ENCODE measurements around the gene RGS5. TPM values are rescaled to one million over a fixed set of nuclear protein-coding genes. Genes with fewer than 3 reads are reported as not detected.

Gene RGS5
- total and polyA plus RNA-seq, 2 donors (not counting 3 experiments of a cell fraction or from before 2014, with no cell fraction given): 287 to 770 TPM

DNA sequence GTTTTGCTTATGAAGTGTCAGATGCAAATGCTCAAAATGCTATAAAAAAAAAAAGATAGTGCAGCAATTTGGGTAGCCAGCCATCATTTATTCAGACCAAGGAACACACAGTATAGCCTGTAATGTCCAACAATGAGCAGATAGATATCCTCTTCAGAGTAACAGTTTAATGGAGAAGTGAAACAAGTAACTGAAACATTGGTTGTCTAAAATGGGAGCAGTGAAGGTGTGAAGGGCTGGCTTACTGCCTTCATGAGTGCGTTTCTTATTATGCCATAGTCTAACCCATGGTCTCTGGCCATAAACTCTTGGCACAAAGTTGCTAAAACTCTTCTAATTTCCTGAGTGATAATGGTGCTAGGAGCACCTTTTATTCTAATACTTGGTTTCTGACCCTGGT, 11.4 kb downstream of the RGS5 start:
- DNase-seq (ENCODE audit: low read depth, low spot score) (no peak), FAIRE-seq (no peak)
- intact Hi-C loops (cut with micrococcal nuclease): no loop called here
- Histone ChIP-seq H3K79me2 (ENCODE audit: control insufficient read depth, insufficient read depth, low read length) (peaks cover 77% of the 10 kb centered on the region), H3K4me1 (ENCODE audit: control insufficient read depth, extremely low read depth, insufficient read depth, low read length) (peaks cover 19% of the 10 kb centered on the region), H3K9me1 (replicated peaks; ENCODE audit: control insufficient read depth, extremely low read depth, insufficient read depth, low read length) (no peaks in the 10 kb centered on the region), H3K4me3 (replicated peaks in 1 of 3; ENCODE audit: insufficient read depth in 1 of 3, low read depth in 1 of 3, low read length in 3 of 3) (no peak overlapping the region), H3K4me2 (ENCODE audit: insufficient read depth, low read length) (no peak overlapping the region), H3K27me3 (ENCODE audit: control insufficient read depth in 2 of 2, insufficient read depth in 2 of 2, low read length in 2 of 2) (no peaks in the 10 kb centered on the region), H3K9ac (replicated peaks; ENCODE audit: extremely low read depth, insufficient read depth, low read length) (no peak overlapping the region), H3K36me3 (ENCODE audit: control insufficient read depth in 2 of 2, extremely low read depth in 1 of 2, insufficient read depth in 2 of 2, low read length in 2 of 2) (peaks cover 0 to 4% of the 10 kb centered on the region in 2 experiments), H3K9me3 (replicated peaks; ENCODE audit: control insufficient read depth, insufficient read depth, low read length) (no peaks in the 10 kb centered on the region), H3K27ac (ENCODE audit: insufficient read depth, low read depth, low read length) (no peak overlapping the region), H4K20me1 (replicated peaks; ENCODE audit: control insufficient read depth, extremely low read depth, insufficient read depth, low read length) (no peaks in the 10 kb centered on the region), H2AFZ (ENCODE audit: low read depth, low read length) (no peak overlapping the region)
- dilution Hi-C loops (cut with MboI; ENCODE audit: extremely low pct_ligation_motif_present, low sequenced_read_pairs): loop anchor here (25.0 kb wide), 1 partner anchor 304 kb away; no protein-coding TSS in a partner anchor
- no TSS peak for BruUV-seq (replicated peaks)
- TF ChIP-seq POLR2A (IDR thresholded peaks at IDR 0.05; ENCODE audit: low read depth, low read length): no peak
- TF ChIP-seq, protein P1, sequence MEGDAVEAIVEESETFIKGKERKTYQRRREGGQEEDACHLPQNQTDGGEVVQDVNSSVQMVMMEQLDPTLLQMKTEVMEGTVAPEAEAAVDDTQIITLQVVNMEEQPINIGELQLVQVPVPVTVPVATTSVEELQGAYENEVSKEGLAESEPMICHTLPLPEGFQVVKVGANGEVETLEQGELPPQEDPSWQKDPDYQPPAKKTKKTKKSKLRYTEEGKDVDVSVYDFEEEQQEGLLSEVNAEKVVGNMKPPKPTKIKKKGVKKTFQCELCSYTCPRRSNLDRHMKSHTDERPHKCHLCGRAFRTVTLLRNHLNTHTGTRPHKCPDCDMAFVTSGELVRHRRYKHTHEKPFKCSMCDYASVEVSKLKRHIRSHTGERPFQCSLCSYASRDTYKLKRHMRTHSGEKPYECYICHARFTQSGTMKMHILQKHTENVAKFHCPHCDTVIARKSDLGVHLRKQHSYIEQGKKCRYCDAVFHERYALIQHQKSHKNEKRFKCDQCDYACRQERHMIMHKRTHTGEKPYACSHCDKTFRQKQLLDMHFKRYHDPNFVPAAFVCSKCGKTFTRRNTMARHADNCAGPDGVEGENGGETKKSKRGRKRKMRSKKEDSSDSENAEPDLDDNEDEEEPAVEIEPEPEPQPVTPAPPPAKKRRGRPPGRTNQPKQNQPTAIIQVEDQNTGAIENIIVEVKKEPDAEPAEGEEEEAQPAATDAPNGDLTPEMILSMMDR (IDR thresholded peaks at IDR 0.05; ENCODE audit: extremely low read depth in 1 of 2, insufficient read depth in 1 of 2, low read depth in 1 of 2, low read length in 2 of 2): no peak
- TF ChIP-seq FOS (IDR thresholded peaks at IDR 0.05; ENCODE audit: borderline replicate concordance, insufficient read depth, low read length): no peak
- no peak for TF ChIP-seq EZH2 (IDR thresholded peaks at IDR 0.05; ENCODE audit: borderline replicate concordance, low read depth, low read length, severe bottlenecking)
- TF ChIP-seq POLR2AphosphoS5 (IDR thresholded peaks at IDR 0.05; ENCODE audit: insufficient read depth, low read depth, low read length): no peak
- TF ChIP-seq MYC (IDR thresholded peaks at IDR 0.05; ENCODE audit: low read depth, low read length): no peak
- TF ChIP-seq JUN (IDR thresholded peaks at IDR 0.05; ENCODE audit: borderline replicate concordance, insufficient read depth, insufficient read length, low read depth): no peak
- no peak for TF ChIP-seq GATA2 (IDR thresholded peaks at IDR 0.05; ENCODE audit: insufficient read depth, insufficient read length, low read depth, low read length)
- ChIA-PET POLR2A (no interaction called here), CTCF (interaction anchor here (1.0 to 1.2 kb wide), 2 partner anchors 16 to 21 kb away, joined by 3 to 4 read pairs; no protein-coding TSS in a partner anchor)
